SHP77 treated with DMSO at 0.1 percent for 48 hours (cell line): ENCODE results near the gene SPATA13.

Experiments used
- DNase-seq: peaks from one replicate; lab custom pipeline; 2025; lab: John Stamatoyannopoulos, UW

Gene SPATA13

DNA sequence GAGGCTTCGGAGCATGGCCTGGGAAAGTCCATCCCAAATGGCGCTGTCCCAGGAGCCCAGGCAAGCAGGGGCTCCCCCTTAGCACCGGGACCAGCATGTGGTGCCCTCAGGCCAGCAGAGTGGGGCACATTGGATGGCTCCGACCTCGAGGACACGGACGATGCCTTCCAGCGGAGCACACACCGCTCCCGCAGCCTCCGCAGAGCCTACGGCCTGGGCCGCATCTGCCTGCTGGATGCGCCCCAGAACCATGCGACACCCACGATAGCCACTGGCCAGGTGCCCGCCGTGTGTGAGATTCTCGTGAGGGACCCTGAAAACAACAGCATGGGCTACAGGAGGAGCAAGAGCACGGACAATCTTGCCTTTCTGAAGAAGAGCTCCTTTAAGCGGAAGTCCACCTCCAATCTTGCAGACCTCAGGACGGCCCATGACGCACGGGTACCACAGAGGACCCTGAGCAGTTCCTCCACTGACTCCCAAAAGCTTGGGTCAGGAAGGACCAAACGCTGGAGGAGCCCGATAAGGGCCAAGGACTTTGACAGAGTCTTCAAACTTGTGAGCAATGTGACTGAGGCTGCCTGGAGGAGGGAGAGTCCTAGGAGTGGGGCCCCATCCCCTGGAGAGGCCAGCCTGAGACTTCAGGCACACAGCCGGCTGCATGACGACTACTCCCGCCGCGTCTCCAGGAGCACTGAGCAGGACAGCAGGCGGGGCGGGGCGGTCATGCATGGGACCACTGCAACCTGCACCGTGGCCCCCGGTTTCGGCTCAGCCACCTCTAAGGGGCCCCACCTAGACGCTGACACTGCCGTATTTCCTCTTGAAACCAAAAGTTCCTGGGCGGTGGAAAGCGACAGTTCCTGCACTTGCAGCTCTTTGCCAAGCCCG lies 63.1 kb downstream of the SPATA13 start:
- DNase-seq: no peak

DNA sequence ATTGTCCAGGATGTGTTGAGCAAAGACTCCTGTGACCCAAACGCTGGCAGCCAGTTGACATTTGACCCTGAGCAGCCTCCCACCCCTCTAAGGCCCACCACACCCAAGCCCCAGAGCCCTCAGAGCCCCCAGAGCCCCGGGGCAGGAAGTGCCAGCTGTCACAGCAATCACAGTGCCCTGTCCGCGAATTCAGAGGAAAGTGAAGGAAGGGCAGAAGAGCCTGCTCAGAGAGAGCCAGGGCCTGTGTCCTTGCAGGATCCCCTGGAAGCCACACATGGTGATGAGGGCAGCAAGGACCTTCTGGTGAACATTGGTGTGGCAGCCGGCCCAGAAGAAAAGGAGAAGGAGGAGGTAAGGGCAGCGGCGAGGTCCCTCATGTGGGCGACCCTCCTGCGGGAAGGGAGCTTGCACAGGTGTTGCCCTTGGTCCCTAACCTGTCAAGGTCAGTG lies 63.7 kb downstream of the SPATA13 start:
- no peak for DNase-seq

DNA sequence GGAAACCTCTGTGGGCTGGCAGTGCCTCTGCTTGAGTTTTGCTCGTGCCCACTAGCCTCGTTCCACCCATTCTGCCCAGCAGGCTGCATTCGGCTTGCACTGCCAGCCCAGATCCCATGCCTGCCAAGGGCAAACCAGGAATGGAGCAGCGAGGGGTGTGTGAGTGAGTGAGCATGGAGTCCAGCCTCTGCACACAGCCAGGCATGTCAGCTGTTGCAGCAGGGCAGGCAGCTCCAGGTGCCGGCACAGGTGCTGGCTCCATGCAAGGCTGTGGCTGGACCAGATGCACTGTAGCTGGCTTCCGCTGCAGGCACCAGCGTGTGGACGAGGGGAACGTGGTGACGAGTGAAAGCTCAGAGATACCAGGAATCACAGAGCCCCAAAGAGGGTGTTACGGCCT lies 64.5 kb downstream of the SPATA13 start:
- DNase-seq: no peak

DNA sequence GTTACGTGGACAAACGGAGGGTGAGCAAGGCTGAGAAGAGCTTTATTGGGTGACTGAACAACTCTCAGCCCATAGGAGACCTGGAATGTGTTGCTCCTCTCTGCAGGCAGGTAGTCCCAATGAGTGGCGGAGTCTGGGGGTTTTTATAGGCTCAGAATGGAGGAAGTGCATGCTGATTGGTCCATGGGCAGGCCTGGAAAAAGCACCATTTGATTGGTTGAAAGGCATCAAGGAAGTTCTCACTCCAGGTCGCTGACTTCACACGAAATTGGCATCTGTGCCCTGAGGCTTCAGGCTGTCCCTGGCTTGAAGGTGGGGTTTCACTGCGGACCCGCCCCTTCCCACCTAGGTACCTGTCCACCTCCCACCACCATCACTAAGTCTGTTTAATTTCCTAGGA lies 65.4 kb downstream of the SPATA13 start:
- no peak for DNase-seq

DNA sequence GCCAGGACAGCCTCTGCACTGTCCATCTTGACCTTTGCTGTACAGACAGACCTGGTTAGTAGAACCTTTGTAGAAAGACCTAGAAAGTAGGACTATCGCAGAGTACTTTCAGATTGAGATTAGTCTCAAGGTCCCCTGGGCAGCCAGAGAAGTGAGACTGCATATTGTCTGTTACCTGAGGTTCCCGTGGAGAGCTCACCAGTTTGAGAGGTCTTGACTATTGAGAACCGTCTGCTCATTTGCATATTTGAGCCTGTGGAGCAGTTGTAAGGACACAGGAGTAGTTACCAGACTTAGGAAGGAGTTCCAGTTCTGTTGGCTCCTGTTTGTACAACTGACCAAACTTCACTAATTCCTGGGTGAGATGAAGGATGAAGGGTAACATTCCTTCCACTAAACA lies 66.2 kb downstream of the SPATA13 start:
- DNase-seq: no peak

DNA sequence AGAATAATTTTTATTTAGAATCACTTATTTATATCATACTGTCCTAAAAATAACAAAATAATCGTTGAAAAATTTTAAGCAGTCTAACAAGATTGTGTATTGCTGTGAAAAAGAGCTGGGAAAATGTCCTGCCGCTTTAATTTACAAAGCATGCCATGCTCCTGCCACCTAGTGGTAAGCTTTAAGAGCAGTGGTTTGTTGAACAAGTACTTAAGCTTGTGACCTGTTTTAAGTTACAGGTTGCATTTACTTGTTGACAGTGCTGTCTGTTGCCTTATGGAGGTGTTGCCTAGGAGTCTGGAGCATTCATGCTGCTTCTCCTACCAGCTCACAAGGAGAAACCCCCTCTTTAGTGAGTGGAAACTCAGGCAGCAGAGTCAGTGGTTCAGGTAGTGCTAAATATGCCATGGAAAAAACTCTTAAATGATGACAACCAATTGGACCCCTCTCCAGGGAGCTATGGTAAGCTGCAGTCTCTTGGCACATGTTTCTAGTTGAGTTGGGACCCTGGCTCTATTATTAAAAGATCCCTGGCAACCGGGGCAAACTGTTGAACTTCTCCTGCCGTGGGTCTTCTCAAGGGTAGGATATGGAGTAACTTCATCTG lies 68.4 kb downstream of the SPATA13 start:
- peak; percentile 12 for DNase-seq

DNA sequence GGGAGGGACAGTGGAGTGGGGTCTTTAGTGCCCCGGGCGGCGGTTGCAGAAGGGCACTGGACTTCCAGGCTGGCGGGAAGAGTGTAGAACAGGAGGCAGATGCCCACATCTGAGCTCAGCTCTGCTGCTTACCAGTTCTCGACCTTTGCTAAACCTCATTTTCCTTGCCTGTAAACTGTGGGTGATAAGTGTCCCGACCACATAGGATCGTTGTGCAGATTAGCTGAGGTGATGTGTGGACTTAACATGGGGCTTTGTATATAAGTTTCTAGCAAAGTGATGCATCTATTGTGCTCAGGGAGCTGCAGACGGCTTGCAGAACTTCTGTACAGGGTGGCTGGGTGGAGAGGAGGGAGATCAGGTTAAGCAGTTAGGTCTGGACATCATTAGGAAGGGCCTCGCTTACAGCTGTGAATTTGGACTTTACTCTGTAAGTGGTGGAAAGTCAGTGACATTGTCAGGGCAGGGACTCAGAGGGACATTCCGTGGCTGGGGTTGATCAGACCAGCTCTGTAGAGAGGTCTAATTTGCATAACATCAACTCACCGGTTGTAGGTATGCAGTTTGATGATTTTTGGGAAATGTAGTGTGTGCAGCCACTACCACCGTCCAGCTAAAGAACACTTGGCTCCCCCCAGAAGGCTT lies 70.0 kb downstream of the SPATA13 start:
- DNase-seq: no peak

DNA sequence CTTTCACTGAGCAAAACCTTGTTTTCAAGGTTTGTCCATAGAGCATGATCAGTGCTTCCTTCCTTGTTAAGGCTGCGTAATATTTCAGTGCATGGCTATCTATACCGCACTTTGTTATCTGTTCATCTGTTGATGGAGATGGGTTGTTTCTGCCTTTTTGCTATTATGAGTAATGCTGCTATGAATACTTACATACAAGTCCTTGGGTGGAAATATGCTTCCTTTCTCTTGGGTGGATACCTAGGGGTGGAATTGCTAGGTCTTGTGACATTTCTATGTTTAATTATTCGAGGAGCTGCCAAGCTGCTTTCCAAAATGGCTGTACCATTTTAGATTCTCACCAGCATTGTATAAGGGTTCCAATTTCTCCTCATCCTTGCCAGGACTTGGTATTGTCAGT lies 70.9 kb downstream of the SPATA13 start:
- DNase-seq: no peak

DNA sequence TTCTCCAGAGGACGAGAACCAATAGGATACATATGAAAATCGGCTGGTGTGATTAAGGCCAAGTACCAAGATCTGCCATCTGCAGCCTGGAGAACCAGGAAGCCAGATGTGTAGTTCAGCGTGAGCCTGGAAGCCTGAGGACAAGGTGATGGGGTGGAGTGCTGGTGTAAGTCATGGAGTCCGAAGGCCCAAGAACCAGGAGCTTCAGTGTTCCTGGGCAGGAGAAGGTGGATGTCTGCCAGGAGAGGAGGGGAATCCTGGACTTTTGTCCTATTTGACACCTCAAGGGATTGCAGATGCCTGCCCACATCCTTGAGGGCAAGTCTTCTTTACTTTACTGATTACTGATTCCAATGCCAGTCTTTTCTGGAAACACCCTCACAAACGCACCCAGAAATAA lies 71.5 kb downstream of the SPATA13 start:
- DNase-seq: no peak

DNA sequence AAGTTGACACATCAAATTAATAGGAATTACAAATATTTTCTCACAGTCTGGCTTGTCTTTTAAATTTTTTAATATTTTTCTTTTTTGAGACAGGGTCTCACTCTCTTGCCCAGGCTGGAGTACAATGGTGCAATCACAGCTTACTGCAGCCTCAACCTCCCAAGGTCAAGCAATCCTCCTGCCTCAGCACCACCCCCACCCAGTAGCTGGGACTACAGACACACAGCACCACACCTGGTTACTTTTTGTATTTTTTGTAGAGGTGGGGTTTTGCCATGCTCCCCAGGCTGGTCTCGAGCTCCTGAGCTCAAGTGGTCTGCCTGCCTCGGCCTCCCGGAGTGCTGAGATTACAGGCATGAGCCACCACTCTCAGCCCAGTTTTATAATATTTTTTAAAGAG lies 72.0 kb downstream of the SPATA13 start:
- no peak for DNase-seq

DNA sequence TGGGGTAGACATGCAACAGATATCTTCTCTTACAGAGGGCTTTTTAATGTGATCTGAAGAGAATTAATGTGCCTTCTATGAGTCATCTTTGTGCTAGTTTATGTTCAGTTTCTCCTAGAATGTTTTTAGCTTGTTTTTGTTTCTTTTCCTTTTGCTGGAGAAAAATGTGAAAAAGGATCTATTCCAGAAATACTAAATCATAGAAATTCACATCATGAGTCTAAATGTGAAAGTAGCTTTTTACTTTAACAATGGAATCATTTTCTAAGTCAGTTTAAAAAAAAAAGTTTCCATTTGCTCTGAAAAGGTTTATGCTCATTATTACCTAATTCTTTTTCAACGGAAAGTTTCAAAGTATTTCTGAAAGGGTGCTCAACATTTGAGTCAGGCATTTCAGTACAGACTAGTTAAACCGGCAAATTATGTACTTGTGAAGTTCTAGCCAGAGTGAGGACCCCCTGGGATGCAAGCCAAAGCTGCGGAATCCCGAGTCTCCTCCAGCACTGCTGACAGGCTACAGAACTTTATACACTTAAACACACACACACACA lies 72.9 kb downstream of the SPATA13 start:
- DNase-seq: no peak

DNA sequence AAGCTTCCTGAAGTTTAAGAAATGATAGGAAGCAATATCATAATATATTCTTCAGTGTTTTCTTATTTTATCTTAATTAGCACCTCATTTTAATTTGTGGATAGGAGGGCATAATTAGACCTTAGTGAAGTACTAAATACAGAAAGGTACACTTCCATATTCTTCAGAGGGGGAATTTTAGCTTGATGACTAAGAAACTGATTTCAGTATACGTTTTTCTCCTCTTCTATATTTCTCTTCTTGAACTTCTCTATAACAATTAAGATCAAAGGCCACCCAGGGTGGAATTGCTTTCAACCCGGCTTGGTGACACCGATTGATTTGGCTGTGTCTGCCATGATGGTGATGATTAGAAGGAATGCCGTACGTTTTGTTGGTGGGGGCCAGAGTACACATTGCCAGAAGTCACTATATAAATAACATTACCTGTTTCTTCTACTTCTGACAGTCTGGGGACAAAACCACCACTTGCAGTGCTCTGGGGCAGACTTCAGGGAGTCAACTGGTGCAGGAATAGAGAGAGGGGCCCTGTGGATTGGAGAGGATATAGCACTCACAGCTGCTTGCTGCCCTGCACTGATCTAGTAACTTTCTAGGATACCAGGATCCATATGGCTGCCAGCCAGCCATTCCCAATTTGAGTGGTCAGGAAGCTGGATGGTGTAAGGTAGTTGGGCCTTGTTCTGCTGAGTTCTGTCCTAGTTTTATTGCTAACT lies 73.8 kb downstream of the SPATA13 start:
- DNase-seq: no peak

DNA sequence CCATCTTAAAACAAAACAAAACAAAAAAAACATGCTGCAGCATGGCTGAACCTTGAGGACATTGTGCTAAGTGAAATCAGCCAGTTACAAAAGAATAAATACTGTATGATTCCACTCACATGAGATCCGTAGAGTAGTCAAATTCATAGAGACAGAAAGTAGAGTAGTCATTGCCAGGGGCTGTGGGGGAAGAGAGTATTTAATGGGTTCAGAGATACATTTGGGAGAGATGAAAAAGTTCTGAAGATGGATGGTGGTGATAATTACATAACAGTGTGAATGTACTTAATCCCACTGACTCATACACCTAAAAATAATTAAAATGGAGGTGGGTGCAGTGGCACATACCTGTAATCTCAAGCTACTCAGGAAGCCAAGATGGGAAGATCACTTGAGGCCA lies 76.8 kb downstream of the SPATA13 start:
- DNase-seq: no peak

DNA sequence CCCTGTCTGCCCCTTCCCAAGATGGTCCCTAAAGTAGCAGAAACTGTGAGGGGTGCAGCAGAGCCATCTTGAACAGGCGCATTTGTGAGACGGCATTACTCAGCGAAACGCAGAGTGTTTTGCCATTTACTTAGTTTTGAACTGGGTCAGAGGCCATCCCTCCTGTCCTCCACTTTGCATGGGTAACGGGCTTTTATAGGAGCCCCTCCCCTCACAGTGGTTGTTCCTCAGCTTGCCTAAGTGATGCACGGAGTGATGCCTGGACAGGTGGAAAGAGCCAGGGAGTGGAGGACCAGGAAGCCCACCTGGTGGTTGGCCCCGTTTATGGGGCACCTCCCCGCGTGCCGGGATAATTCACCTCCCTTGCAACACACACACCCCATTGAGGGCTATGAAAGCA lies 80.8 kb downstream of the SPATA13 start:
- DNase-seq: no peak

DNA sequence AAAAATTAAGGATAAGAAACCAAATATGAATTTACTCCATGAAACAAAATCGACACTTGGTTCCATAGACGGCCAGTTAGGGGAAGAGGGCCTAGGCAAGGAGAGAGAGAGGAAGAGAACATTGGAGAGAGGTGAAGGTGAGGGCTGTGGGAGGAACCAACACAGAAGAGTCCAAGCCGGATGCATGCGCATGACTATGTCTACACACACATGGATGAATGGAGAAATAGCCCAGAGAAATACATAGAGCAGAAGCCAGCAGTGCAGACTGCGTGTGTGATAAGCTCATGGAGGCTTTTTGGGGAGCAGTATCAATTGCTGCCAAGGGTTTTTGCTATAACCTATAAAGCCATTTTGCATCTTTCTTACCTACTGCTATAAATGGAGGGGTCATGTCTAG lies 81.6 kb downstream of the SPATA13 start:
- DNase-seq: no peak

DNA sequence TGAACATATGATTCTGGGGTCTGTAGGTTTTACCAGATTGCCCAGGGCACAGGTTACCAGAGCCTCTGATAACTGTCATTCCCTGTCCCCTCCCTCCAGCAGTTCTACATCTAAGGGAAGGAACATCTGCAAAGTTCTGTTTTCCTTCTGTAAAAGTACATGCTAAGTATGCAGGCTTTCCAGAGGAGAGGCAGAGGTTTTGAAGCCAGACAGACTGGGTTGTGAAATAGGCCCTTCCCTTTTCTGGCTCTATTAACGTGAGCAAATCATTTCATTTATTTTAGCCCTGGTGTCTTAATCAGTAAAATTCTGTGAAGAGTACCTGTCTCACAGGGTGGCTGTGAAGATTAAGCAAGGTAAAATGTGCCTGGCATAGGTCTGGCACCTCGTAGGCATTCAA lies 82.8 kb downstream of the SPATA13 start:
- DNase-seq: no peak

DNA sequence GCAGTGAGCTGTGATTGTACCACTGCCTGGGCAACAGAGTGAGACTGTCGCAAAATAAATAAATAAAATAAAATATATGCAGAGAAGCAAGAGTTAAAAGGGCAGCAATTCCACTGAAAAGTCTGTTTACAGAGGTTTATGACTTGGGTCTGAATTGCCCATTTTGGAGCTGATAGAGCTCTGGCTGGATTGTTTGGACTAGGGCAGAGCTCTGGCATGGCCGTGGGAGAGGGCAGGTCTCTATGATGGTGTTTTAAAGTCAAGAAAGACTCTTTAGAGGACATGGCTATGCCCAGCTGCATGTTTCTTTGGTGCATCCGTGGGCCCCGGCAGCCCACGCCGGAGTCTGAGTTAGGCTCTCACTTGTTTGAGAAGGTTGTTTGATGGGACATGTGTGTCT lies 84.3 kb downstream of the SPATA13 start:
- DNase-seq: no peak

DNA sequence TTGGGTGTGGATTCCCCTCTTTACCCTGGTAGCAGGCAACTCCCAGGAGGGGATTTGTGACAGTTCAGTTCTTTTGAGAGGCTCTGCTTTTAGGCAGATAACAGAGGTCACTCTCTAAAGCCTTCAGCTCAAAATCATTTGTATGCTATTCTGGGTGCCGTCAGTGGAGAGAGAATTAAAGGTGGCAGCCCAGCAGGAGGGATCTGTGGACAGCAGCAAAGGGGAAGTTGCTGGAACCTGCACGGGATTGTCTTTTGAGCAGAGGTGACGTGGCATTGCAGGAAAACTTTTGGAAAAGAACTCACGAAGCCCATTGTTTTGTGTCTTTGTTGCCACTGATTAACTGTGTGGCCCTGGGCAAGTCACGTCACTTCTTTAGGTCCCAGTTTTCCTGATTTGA lies 86.5 kb downstream of the SPATA13 start:
- DNase-seq: no peak

DNA sequence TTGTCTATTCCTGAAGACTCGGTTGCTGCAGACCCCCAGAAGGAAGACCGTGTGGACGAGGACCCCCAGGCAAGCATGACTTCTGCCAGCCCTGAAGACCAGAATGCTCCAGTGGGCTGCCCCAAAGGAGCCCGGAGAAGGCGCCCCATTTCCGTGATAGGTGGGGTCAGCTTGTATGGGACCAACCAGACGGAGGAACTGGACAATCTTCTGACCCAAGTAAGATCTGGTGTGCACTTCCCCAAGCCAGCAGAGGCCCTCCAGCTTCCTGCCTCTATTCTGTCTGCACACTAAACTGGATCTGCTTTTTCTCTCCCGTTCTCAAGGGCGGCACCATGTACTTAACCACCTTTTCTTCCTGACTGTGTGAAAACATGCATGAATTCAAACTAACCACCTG lies 89.1 kb downstream of the SPATA13 start:
- DNase-seq: no peak

DNA sequence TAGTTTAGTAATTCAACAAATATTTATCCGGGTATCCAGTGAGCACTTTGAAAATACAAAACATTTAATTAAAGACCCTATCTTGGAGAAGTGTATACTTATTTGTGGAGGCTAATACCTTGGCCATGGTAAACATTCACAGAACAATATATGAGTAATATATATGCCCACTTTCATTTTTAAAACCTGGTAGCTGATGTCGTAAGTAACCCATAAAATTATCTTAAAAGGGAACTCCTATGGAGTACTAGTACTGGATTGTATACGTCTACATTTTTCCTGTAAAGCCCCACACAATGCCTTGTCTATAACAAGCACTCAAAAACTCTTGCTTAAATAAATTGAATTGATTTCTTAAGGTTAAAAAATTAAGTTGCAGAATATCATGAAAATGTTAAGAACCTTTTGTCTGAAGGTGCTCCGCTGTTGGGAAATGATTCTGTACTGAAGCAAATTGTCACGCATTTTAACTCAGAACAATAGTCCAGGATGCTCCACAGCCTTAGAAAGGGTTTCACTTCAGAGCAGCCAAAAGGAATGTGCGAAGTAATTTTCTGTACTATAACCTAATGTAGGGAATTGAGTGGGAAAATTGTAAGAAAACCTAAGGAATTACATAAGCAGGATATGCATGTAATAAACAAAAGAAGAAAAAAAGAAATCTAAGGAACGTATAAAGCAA lies 90.0 kb downstream of the SPATA13 start:
- no peak for DNase-seq

DNA sequence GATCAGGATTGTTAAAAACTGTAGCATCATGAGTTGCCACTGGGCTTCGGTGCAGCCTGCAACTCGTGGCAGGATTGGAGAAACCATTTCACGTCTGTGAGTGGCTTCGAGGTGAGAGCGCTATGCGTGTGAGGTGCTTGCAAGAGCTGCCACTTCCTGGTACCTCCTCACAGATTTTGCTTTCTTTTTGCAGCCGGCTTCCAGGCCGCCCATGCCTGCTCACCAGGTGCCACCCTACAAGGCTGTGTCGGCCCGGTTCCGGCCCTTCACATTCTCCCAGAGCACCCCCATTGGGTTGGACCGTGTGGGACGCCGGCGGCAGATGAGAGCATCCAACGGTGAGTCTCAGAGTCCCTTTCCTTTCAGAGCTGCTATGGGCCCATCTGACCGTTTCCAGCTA lies 91.0 kb downstream of the SPATA13 start:
- no peak for DNase-seq

DNA sequence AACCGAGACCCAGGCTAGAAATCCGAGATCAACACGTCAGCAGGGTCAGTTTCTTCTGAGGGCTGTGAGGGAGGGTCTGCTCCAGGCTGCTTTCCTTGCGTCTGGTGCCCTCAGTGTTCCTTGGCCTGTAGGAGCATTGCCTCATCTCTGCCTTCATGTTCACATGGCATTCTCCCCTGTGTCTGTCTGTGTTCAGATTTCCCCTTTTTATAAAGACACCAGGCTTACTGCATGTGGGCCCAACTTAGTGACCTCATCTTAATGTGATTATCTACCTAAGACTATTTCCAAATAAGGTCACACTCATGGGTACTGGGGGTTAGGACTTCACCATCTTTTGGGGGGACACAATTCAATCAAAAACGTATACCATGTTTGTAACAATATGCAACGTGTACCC lies 91.6 kb downstream of the SPATA13 start:
- no peak for DNase-seq
